AG04449 (cell line): Measurements from ENCODE around the gene IQCE.

ENCODE experiments used
- CTCF ChIA-PET: fragments of 350-600 bp; formaldehyde crosslinking; extraction: SDS; loops from one replicate; lab custom pipeline; 2021; ENCODE audit warnings: antibody characterized with exemption; lab: Yijun Ruan, JAX
- POLR2A ChIA-PET: fragments of 400-600, 350-600 bp; formaldehyde crosslinking; extraction: SDS; loops from one replicate; lab custom pipeline; 2020; ENCODE audit warnings: antibody characterized with exemption, inconsistent platforms; lab: Yijun Ruan, JAX
- DNase-seq: peaks from one replicate; pipeline ENCODE4 v3.0.0-alpha.2; 2010; ENCODE audit warnings: low read depth, low spot score
- H3K4me3 ChIP-seq: 2 replicates; pipeline ENCODE4 v1.5.1; 2011; ENCODE audit warnings: low read depth, mild to moderate bottlenecking, control low read depth, low read length
- TF ChIP-seq, protein P1 (sequence below): IDR thresholded peaks from one replicate; pipeline ENCODE4 v1.5.1; 2011; ENCODE audit warnings: mild to moderate bottlenecking, moderate library complexity, low read length, control low read depth, inconsistent platforms; ENCODE audit not compliant: insufficient read depth; ENCODE audit errors: missing control alignments

The IQCE gene

DNA sequence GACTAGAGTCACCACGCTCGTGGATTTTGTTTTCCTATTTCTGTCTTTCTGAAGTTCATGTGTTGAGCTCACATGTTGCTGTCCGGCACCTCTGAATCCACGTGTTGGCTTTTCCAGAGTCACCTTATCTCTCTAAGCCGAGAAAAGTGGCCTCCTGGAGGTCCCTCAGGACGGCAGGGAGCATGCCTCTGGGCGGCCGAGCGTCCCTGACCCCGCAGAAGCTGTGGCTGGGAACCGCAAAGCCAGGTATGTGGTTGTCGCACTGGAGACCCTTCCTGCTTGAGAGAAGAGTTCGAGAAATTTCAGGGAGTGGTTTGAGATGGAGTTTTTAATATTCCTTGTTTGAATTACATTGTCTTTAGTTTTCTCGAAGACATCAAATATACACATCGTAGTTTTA lies 12.6 kb downstream of the IQCE start:
- DNase-seq: no peak
- ChIA-PET CTCF (interaction anchor here (0.9 to 2.5 kb wide), 6 partner anchors 8 to 121 kb away, joined by 3 to 6 read pairs (median 4); no protein-coding TSS in a partner anchor), POLR2A (no interaction called here)
- H3K4me3 ChIP-seq: no peak overlapping the region
- TF ChIP-seq, protein P1, sequence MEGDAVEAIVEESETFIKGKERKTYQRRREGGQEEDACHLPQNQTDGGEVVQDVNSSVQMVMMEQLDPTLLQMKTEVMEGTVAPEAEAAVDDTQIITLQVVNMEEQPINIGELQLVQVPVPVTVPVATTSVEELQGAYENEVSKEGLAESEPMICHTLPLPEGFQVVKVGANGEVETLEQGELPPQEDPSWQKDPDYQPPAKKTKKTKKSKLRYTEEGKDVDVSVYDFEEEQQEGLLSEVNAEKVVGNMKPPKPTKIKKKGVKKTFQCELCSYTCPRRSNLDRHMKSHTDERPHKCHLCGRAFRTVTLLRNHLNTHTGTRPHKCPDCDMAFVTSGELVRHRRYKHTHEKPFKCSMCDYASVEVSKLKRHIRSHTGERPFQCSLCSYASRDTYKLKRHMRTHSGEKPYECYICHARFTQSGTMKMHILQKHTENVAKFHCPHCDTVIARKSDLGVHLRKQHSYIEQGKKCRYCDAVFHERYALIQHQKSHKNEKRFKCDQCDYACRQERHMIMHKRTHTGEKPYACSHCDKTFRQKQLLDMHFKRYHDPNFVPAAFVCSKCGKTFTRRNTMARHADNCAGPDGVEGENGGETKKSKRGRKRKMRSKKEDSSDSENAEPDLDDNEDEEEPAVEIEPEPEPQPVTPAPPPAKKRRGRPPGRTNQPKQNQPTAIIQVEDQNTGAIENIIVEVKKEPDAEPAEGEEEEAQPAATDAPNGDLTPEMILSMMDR: no peak

DNA sequence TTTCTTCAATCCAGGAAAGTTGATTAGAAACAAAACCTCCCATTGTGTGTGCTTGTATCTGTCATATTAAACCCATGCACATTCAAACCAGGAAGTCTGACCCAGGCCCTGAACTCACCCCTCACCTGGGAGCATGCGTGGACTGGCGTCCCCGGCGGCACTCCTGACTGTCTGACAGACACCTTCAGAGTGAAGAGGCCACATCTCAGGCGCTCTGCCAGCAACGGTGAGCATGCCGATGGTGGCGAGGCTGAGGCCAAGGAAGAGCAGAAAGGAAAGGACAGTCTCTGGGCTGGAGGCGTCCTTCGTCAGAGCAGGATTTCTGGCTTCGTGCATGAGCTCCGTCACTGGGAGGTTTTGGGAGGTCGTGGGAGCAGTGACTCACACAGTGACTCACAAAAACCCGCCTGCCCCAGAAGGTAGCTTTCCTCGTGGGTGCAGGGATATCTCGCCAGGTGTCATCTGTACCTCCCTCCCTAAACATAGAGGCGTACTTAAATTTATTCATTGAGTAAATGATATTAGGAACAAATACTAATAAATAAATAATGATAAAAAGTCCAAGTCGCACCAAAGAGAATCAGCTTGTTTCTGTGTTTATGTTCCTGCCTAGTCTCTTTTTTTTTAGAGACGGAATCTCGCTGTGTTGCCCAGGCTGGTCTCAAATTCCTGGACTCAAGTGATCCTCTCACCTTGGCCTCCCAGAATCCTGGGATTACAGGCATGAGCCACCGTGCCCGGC lies 13.5 kb downstream of the IQCE start:
- no peak for DNase-seq
- CTCF ChIA-PET: interaction anchor here (1.0 to 2.5 kb wide), 7 partner anchors 9 to 138 kb away, joined by 3 to 6 read pairs (median 3); no protein-coding TSS in a partner anchor

DNA sequence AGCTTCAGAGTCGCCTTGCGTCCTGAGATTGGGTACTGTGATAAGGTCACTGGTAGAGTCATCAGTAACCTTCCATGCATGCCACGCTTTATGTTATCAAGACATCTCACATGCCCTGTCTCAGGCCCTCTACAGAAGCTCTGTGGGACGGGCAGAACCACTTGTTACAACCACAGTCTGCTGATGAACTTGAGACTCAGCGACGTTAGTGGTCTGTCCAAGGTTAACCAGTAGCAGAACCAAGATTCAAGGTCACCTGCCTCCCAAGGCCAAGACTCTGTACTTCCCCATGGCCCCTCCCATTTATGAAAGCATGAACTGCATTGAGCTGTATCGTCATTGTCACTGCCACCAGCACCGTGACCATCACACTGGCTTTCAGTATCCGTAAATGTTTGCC lies 15.0 kb downstream of the IQCE start:
- CTCF ChIA-PET: interaction anchor here (0.6 to 1.7 kb wide), 6 partner anchors 10 to 136 kb away, joined by 3 to 6 read pairs (median 4); no protein-coding TSS in a partner anchor
- POLR2A ChIA-PET: no interaction called here
- no peak overlapping the region for H3K4me3 ChIP-seq
- TF ChIP-seq, protein P1: no peak
- no peak for DNase-seq

More for the DNA sequence above, 13.5 kb downstream of the IQCE start:
- POLR2A ChIA-PET: no interaction called here
- TF ChIP-seq, protein P1: no peak
- H3K4me3 ChIP-seq: no peak overlapping the region

DNA sequence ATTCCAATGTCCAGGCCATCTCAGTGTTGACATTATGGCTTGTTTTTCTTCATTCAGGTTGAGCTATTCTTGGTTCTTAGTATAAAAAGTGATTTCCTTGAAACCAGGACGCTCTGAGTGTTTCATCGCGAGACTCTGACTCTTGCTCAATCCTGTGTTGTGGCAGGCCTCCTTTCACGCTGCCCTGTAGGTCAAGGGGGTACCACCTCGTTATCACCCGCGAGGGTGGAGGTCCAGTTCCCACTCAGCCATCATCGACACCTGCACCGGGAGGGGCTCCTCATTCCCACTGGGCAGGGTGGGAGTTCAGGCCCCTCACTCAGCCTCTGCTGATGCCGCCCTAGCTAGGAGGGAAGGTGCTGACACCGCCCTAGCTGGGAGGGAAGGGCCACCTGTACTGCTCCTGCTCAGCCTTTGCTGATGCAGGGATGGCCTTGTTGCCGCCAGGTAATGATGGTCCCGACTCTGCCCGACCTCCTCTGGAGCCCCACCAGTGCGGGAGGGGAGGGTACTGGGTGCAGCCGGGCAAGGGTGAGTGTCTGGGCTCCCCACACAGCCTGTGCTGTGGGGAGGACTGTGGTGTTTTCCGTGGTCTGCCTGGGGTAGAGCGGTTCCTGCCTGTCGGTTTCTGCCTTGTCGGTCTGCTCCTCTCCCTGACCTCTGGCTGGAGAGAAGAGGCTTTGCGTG lies 16.4 kb downstream of the IQCE start:
- POLR2A ChIA-PET: no interaction called here
- DNase-seq: no peak
- CTCF ChIA-PET: interaction anchor here (0.7 to 2.3 kb wide), 6 partner anchors 8 to 106 kb away, joined by 3 to 7 read pairs (median 4); no protein-coding TSS in a partner anchor
- no peak overlapping the region for H3K4me3 ChIP-seq
- TF ChIP-seq, protein P1: no peak

DNA sequence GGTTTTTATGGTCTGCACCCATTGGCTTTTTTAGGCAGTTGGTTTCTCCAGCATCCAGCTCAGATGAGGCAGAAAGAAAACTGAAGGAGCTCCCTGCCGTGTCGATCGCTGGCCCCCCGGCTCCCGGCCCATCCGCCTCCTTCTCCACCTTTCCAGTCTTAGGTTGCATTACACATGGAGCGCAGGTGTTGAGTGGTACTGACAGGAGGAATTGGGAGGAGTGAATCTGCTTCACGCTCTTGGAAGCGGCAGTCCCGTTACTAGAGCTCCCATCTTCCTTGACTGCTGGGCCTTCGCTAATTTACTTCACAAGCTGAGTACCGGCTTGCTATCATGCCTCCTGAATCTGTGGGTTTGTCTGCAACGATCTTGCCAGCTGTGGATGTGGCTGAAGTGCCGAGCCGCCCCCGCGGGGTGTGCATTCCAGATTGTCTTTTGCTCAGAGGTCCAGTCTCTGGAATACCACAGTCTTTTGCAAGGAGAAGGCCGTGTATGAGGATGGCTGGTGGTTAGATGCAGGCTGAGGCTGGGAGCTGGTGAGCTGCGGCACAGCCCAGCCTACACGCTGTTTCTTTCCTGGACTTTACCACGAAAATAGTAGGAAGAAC lies 17.1 kb downstream of the IQCE start:
- ChIA-PET POLR2A (no interaction called here), CTCF (interaction anchor here (0.7 to 2.3 kb wide), 4 partner anchors 8 to 105 kb away, joined by 3 to 7 read pairs (median 4); no protein-coding TSS in a partner anchor)
- no peak overlapping the region for H3K4me3 ChIP-seq
- TF ChIP-seq, protein P1: no peak
- no peak for DNase-seq
